ENCODE data around the gene SSBP2. TPM values are rescaled to one million over a fixed set of nuclear protein-coding genes. Genes with fewer than 3 reads are reported as not detected.
"Not testable (repeated sequence)": the region's sequence is repeated elsewhere in the genome, so short reads cannot be mapped to it uniquely, and the experiment has no call there.

The SSBP2 gene
- total RNA-seq, 2 donors from 2014 or later: 39.6 to 43.9 TPM

DNA sequence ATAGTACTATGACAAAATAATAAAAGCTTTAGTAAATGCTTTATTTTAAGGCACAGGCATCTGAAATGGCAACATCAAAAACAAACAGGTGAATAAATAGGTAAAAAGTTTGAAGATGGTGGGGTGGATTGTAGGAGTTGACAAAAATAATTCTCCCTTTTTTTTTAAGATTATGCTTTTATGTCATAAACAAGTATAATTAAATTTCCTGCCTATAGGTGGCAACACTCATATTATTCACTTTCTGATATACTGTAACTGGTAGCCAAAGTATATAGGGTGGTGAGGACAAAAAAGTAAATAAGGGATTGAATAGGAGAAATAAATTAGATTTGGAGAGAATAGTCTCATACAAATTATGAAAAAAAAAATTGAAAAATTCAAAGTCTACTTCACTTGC is 236.9 kb downstream of the SSBP2 start:
- H3K4me1 Mint-ChIP-seq: no peaks in the 10 kb centered on the region
- DNase-seq: no peak
- ATAC-seq: peak; percentile 60
- no peaks in the 10 kb centered on the region for H3K9me3 ChIP-seq (ENCODE audit: control insufficient read depth, low read length, poor library complexity, severe bottlenecking)
- H3K4me3 Mint-ChIP-seq: no peak overlapping the region
- H3K36me3 Mint-ChIP-seq (ENCODE audit: low read depth): no peaks in the 10 kb centered on the region
- no peaks in the 10 kb centered on the region for H3K27me3 Mint-ChIP-seq
- no peak overlapping the region for H3K27ac Mint-ChIP-seq

DNA sequence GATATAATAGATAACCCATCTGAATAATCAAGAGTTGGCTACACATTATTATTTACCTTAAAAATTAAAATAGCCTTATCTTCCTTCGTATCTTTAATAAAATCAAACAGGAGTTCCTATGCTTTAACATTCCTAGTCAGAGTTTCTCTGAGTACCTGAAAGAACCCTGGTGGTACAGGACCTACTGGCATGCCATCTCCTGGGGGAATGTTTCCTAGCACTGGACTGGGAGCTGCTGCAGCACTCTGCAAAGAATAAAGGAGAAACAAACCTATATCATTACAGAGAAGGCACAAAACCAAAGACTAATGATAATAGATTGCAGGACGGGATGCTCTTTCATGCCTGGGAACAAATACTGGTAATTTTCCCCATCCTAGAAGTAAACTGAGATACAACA is 237.4 kb downstream of the SSBP2 start:
- no peak for DNase-seq
- no peak overlapping the region for H3K27ac Mint-ChIP-seq
- H3K27me3 Mint-ChIP-seq: no peaks in the 10 kb centered on the region
- H3K9me3 ChIP-seq (ENCODE audit: control insufficient read depth, low read length, poor library complexity, severe bottlenecking): no peaks in the 10 kb centered on the region
- H3K4me1 Mint-ChIP-seq: no peaks in the 10 kb centered on the region
- H3K36me3 Mint-ChIP-seq (ENCODE audit: low read depth): no peaks in the 10 kb centered on the region
- no peak overlapping the region for H3K4me3 Mint-ChIP-seq
- no peak for ATAC-seq

DNA sequence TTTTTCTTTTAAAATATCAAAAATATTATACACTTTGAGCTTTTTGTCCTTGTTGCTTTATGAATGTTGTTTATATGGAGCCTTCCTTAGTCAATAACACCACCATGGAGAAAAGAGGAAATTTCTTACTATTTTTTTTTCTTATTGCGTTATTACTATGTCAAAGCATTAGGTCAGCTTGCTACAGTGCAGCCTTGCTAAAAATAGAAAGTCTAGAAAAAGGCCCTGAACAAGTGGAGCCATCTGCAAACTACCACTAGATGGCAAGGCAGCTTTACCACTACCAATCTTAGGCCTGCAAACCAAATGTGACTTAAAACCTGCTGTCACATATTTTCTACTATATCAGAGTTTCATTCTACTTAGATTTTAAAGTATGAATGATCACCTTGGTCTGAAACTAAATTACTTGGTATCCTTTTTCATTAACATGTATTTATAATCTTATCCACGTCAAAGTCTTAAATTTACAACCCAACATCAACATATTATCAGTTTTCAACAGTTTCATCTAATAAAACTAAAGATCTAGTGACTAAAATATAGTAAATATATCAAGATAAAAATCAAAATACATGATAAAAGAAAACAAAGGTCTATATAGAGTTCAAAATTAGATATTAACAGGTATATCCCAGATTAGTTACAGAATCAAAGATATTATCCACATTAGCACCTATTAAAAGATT is 243.9 kb downstream of the SSBP2 start:
- Mint-ChIP-seq H3K4me3 (no peak overlapping the region), H3K4me1 (peaks cover 3% of the 10 kb centered on the region), H3K27ac (no peak overlapping the region), H3K36me3 (ENCODE audit: low read depth) (peaks cover 5% of the 10 kb centered on the region), H3K27me3 (no peaks in the 10 kb centered on the region)
- DNase-seq: no peak
- ATAC-seq: peak; percentile 91
- H3K9me3 ChIP-seq (ENCODE audit: control insufficient read depth, low read length, poor library complexity, severe bottlenecking): no peaks in the 10 kb centered on the region

DNA sequence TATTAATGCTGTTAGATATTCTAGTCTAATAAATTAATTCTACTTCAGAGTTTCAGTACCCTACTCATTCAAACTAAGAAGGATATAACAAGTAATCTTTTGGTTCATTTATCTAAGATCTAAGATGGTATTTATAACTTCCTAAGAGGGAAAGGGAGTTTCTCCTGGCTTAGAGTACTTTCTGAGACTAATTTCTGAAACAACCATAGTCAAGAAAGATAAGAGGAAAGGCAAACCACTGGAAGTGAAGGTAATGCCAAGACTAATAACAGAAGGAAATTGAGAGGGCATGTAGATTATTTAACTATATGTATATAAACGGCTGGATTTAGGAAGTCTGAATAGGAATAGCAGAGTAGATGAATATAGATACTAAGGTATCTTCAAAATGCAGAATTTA is 244.5 kb downstream of the SSBP2 start:
- Mint-ChIP-seq H3K4me1 (peaks cover 3% of the 10 kb centered on the region), H3K4me3 (no peak overlapping the region), H3K27ac (no peak overlapping the region), H3K36me3 (ENCODE audit: low read depth) (peaks cover 5% of the 10 kb centered on the region), H3K27me3 (no peaks in the 10 kb centered on the region)
- H3K9me3 ChIP-seq (ENCODE audit: control insufficient read depth, low read length, poor library complexity, severe bottlenecking): no peaks in the 10 kb centered on the region
- no peak for DNase-seq
- no peak for ATAC-seq

DNA sequence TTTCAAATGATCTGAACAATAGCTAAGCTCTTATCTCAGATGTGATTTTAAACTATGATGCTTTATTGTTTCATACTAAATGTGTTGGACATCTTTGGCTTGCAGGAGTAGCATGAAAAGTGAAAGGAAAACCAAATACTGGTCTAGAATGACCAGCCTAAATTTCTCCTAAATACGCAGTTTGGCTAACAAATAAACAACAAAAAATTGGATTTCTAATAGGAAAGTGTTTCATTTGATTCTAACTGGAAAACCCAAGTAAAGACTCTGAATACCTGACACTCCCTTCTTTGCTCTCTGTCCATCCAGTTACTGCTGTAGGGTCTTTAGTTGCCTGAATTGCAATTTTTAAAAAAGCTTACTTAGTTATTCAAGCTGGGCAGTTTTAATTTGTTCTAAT is 245.2 kb downstream of the SSBP2 start:
- no peak for DNase-seq
- H3K9me3 ChIP-seq (ENCODE audit: control insufficient read depth, low read length, poor library complexity, severe bottlenecking): no peaks in the 10 kb centered on the region
- no peak overlapping the region for H3K4me3 Mint-ChIP-seq
- no peak overlapping the region for H3K27ac Mint-ChIP-seq
- H3K27me3 Mint-ChIP-seq: no peaks in the 10 kb centered on the region
- ATAC-seq: no peak
- H3K36me3 Mint-ChIP-seq (ENCODE audit: low read depth): peaks cover 5% of the 10 kb centered on the region
- H3K4me1 Mint-ChIP-seq: peaks cover 3% of the 10 kb centered on the region

DNA sequence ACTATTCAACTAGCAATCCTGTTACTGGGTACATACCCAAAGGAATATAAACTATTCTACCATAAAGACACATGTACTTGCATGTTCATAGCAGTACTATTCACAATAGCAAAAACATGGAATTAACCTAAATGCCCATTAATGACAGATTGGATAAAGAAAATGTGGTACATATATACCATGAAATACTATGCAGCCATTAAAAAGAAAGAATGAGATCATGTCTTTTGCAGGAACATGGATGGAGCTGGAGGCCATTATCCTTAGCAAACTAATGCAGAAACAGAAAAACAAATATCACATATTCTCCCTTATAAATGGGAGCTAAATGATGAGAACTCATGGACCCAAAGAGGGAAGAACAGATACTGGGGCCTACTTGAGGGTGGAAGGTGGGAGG is 247.3 kb downstream of the SSBP2 start:
- not testable (repeated sequence) for H3K4me3 Mint-ChIP-seq; H3K9me3 ChIP-seq (ENCODE audit: control insufficient read depth, low read length, poor library complexity, severe bottlenecking); H3K27ac Mint-ChIP-seq; H3K36me3 Mint-ChIP-seq (ENCODE audit: low read depth); DNase-seq; H3K27me3 Mint-ChIP-seq; ATAC-seq; H3K4me1 Mint-ChIP-seq

DNA sequence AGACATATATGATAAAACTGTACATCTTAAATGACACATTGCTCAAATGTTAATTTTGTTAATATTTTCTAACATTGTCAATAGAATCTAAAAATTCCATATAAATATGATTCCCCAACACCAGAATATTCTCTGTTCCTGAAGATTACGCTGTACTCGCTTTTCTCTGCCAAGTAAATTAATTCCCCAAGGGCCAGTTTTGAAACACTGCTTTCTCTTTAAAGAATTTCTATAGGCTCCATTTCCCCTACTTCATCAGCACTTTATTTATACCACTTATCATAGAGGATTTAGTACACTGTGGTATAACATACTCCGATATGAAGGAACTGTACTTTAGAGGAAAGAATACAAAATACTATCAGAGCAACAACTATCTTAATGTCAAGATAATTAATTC is 255.6 kb downstream of the SSBP2 start:
- Mint-ChIP-seq H3K4me1 (no peaks in the 10 kb centered on the region), H3K36me3 (ENCODE audit: low read depth) (peaks cover 6% of the 10 kb centered on the region), H3K27me3 (no peaks in the 10 kb centered on the region), H3K4me3 (no peak overlapping the region), H3K27ac (no peak overlapping the region)
- DNase-seq (no peak), ATAC-seq (no peak)
- H3K9me3 ChIP-seq (ENCODE audit: control insufficient read depth, low read length, poor library complexity, severe bottlenecking): no peaks in the 10 kb centered on the region

DNA sequence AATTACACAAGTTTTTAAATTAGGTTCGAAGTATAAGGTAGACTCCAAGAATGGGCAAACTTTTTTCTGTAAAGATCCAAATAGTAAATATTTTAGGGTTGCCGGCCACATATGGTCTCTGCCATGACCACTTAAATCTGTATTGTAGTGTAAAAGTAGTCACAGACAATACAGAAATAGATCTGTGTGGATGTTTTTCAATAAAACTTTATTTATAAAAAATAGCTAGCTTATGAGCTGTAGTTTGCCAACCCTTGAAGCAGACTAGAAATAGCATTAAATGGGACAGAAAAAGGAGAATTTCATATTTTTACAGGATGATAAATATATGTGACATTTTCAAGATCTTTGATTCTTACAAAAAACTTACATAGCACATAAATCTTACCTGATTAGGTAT is 262.0 kb downstream of the SSBP2 start:
- no peaks in the 10 kb centered on the region for H3K9me3 ChIP-seq (ENCODE audit: control insufficient read depth, low read length, poor library complexity, severe bottlenecking)
- no peak overlapping the region for H3K27ac Mint-ChIP-seq
- H3K36me3 Mint-ChIP-seq (ENCODE audit: low read depth): peaks cover 4% of the 10 kb centered on the region
- DNase-seq (no peak), ATAC-seq (no peak)
- no peaks in the 10 kb centered on the region for H3K27me3 Mint-ChIP-seq
- peaks cover 2% of the 10 kb centered on the region for H3K4me1 Mint-ChIP-seq
- no peak overlapping the region for H3K4me3 Mint-ChIP-seq

DNA sequence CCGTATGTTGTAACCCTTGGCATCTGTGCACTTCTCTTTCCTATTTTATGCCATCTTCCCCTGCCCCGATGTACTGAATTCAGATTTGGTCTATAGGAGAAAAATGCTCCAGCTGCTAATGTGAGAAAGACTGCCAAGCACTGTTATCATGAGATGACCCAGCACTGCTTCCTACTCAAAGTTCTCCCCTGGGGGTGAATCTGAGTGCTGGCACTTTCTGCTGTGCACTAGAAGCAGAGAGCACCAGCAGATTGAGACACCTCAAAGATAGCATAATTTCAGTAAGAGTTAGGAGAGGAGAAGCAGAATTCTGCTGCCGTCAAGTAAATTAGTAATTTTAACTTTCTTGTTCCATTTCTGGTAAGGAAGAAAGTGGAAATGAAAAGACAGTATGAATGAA is 264.2 kb downstream of the SSBP2 start:
- Mint-ChIP-seq H3K4me1 (peaks cover 2% of the 10 kb centered on the region), H3K4me3 (no peak overlapping the region), H3K36me3 (ENCODE audit: low read depth) (peaks cover 4% of the 10 kb centered on the region), H3K27me3 (no peaks in the 10 kb centered on the region), H3K27ac (no peak overlapping the region)
- no peaks in the 10 kb centered on the region for H3K9me3 ChIP-seq (ENCODE audit: control insufficient read depth, low read length, poor library complexity, severe bottlenecking)
- no peak for DNase-seq
- no peak for ATAC-seq

DNA sequence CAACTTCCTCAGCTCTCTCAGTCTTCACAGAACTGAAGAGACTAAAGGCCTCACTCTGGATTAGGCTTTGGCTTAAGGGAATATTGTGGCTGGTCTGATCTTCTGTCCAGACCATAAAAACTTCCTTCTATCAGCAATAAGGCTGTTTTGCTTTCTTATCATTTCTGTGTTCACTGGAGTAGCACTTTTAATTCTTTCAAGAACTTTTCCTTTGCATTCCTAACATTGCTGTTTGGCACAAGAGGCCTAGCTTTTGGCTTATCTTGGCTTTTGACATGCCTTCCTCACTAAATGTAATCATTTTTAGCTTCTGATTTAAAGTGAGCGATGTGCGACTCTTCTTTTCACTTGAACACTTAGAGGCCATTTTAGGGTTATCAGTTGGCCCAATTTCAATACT is 268.3 kb downstream of the SSBP2 start:
- H3K9me3 ChIP-seq (ENCODE audit: control insufficient read depth, low read length, poor library complexity, severe bottlenecking): no peaks in the 10 kb centered on the region
- DNase-seq (no peak), ATAC-seq (no peak)
- Mint-ChIP-seq H3K27ac (no peak overlapping the region), H3K36me3 (ENCODE audit: low read depth) (no peaks in the 10 kb centered on the region), H3K4me3 (no peak overlapping the region), H3K4me1 (peaks cover under 1% of the 10 kb centered on the region), H3K27me3 (no peaks in the 10 kb centered on the region)

DNA sequence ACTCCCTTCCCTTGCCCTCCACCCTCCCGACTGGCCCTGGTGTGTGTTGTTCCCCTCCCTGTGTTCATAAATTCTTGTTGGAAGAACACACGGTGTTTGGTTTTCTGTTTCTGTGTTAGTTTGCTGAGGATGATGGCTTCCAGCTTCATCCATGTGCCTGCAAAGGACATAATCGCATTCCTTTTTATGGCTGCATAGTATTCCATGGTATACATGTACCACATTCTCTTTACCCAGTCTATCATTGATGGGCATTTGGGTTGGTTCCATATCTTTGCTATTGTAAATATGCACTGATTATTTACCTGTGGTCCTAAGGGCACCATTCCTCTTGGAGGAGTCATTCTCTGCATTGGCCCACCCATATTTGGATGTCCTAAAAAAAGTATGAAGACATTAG is 277.5 kb downstream of the SSBP2 start:
- H3K9me3 ChIP-seq (ENCODE audit: control insufficient read depth, low read length, poor library complexity, severe bottlenecking); H3K4me1 Mint-ChIP-seq; ATAC-seq; H3K27me3 Mint-ChIP-seq; H3K27ac Mint-ChIP-seq; DNase-seq; H3K36me3 Mint-ChIP-seq (ENCODE audit: low read depth); H3K4me3 Mint-ChIP-seq: not testable (repeated sequence)

DNA sequence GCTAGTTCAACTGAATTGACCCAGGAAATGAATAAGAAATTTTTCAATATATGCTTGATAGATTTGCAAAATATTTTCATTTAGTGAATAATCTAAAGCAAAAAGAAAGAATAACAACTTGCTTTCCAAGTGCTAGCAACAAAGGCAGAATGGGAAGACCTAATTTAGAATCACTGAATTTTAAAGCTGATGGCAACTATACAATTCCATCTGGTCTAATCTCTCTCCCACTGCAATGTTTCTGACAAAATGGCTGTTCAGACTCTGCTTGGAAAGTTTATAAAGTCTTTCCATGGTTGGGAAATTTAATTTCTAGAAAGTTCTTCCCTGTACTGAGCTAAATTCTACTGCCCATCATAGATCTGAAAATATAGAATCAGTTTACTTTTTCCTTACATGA is 281.2 kb downstream of the SSBP2 start:
- peaks cover 2% of the 10 kb centered on the region for H3K4me1 Mint-ChIP-seq
- ATAC-seq (no peak), DNase-seq (no peak)
- no peak overlapping the region for H3K4me3 Mint-ChIP-seq
- no peak overlapping the region for H3K27ac Mint-ChIP-seq
- H3K36me3 Mint-ChIP-seq (ENCODE audit: low read depth): peaks cover 6% of the 10 kb centered on the region
- H3K27me3 Mint-ChIP-seq: no peaks in the 10 kb centered on the region
- no peaks in the 10 kb centered on the region for H3K9me3 ChIP-seq (ENCODE audit: control insufficient read depth, low read length, poor library complexity, severe bottlenecking)

DNA sequence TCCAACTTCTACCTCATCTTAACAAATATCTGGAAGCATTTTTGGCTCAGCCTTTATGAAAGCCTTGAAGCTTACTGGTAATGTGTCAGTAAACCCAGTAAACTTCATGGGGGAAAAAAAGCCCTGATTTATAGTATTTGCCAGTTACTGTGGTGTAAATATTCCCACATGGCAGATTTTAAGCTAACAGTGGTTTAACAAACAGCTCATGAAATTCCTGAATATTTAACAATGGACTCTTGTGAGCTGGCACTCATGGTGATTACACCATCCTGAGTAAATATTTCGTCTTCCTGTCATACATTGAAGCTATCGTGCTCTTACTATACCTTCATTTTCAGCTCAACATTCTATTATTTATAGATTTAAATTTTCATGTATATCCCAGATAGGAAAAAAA is 300.0 kb downstream of the SSBP2 start:
- Mint-ChIP-seq H3K27ac (no peak overlapping the region), H3K4me1 (no peaks in the 10 kb centered on the region), H3K4me3 (no peak overlapping the region), H3K27me3 (no peaks in the 10 kb centered on the region), H3K36me3 (ENCODE audit: low read depth) (peaks cover 9% of the 10 kb centered on the region)
- no peaks in the 10 kb centered on the region for H3K9me3 ChIP-seq (ENCODE audit: control insufficient read depth, low read length, poor library complexity, severe bottlenecking)
- ATAC-seq (no peak), DNase-seq (no peak)

DNA sequence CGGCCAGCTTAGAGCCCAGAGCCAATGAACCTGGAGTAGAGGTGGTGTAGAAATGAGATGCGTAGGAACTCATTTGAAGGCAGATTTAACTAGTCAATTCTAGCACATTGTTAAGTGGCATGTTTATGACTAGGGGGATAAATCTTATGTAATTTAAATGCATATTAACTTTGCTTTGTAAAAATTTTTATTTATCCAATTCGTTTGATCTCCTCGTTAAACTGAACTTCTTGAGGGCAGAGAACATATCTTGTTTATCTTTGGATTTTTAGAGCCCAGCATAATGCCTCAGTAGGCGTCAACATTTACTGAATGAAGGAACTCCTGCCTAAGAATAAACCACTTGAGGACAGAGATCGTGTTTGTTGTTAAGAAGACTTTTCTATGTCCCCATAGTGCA is 315.9 kb downstream of the SSBP2 start:
- Mint-ChIP-seq H3K4me1 (peaks cover 3% of the 10 kb centered on the region), H3K36me3 (ENCODE audit: low read depth) (peaks cover 5% of the 10 kb centered on the region), H3K27ac (no peak overlapping the region), H3K4me3 (no peak overlapping the region), H3K27me3 (no peaks in the 10 kb centered on the region)
- no peak for DNase-seq
- H3K9me3 ChIP-seq (ENCODE audit: control insufficient read depth, low read length, poor library complexity, severe bottlenecking): no peaks in the 10 kb centered on the region
- ATAC-seq: no peak
